Measurements from ENCODE around the gene DLGAP1.

DLGAP1 gene

DNA sequence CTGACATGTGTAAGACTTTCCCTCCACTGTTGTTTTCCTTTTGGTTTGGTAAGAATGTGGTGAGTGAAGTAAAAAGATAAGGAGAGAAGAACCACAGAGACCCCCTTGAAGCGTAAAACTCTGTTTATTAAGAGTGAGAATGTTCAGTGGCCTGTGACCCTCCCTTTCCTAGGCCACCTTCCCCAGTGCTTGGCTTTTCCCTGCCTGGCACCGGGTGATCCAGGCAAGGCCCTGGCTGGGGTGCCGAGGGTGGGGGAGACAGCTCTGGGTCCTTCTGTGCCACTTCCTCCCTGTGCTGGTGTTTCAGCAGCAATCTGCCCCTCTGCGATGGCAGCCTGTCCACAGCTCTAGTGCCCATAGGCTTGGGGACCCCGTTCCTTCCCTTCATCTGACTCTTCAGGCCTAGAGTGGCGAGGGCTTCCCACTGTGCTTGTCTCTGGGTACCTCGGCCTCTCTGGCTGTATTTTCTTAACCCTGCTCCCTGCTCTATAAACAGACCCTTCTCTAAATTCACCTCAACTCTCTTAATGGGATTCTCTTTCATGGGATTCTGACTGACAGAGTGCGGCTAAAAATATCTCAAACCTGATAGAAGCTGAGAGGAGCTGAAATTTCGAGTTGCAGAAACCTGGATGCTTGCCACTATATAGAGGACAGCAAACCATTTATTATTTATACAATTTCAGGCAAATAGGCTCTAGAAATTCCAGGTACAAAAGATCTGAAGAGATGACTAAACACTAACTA lies 461.0 kb downstream of the DLGAP1 start:
- peaks cover 2% of the 10 kb centered on the region for H3K27me3 ChIP-seq (ENCODE audit: insufficient read depth, low read depth, severe bottlenecking)
- TF ChIP-seq, protein P1, sequence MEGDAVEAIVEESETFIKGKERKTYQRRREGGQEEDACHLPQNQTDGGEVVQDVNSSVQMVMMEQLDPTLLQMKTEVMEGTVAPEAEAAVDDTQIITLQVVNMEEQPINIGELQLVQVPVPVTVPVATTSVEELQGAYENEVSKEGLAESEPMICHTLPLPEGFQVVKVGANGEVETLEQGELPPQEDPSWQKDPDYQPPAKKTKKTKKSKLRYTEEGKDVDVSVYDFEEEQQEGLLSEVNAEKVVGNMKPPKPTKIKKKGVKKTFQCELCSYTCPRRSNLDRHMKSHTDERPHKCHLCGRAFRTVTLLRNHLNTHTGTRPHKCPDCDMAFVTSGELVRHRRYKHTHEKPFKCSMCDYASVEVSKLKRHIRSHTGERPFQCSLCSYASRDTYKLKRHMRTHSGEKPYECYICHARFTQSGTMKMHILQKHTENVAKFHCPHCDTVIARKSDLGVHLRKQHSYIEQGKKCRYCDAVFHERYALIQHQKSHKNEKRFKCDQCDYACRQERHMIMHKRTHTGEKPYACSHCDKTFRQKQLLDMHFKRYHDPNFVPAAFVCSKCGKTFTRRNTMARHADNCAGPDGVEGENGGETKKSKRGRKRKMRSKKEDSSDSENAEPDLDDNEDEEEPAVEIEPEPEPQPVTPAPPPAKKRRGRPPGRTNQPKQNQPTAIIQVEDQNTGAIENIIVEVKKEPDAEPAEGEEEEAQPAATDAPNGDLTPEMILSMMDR (IDR thresholded peaks at IDR 0.05; ENCODE audit: low read depth, low read length): no peak
- no peaks in the 10 kb centered on the region for H3K9me3 ChIP-seq (ENCODE audit: severe bottlenecking)
- DNase-seq: no peak
- H3K27ac ChIP-seq: no peak overlapping the region
- no peaks in the 10 kb centered on the region for H3K36me3 ChIP-seq
- no peak overlapping the region for H3K4me3 ChIP-seq (ENCODE audit: low read depth, low read length)

DNA sequence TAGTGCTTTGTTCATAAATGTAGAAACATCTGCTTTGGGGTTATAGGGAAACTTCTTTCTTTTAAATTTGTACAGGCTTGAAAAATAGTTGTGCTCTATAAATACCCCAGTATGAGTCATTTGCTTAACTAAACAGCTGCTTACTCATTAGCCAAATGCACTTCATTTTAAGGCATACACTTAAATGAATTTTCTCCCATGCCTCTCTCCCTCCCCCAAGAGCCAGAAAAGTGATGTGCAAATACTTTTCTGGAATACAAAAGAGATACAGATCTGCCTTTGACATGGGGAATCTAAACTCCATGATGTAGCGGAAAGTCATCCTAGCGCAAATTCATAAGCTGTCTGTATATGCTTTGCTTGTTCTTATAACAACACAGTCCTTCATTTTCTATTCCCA lies 469.4 kb downstream of the DLGAP1 start:
- no peak overlapping the region for H3K27ac ChIP-seq

DNA sequence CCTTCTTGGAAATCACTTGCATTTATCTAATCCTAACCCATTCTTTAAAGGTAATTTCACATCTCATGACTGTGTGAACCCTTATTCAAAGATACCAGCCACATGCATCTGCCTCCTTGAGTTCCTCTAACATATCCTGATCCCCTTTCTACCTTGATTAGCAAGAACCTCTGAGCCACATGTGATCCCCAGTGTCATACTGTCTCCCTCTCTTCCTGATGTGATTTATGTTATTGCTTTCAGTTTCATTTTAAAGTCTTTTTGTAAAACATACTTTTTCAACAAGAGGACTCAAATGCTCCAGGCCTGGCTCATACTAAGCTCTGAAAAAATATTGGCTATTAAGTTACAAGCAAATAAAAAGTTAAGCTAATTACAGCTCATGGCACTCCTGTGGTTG lies 470.1 kb downstream of the DLGAP1 start:
- H3K27ac ChIP-seq: no peak overlapping the region
- no peak overlapping the region for H3K4me3 ChIP-seq (ENCODE audit: low read depth, low read length)
- TF ChIP-seq, protein P1 (IDR thresholded peaks at IDR 0.05; ENCODE audit: low read depth, low read length): no peak
- no peaks in the 10 kb centered on the region for H3K27me3 ChIP-seq (ENCODE audit: insufficient read depth, low read depth, severe bottlenecking)
- no peaks in the 10 kb centered on the region for H3K36me3 ChIP-seq
- no peaks in the 10 kb centered on the region for H3K9me3 ChIP-seq (ENCODE audit: severe bottlenecking)
- no peak for DNase-seq

More for the DNA sequence above, 469.4 kb downstream of the DLGAP1 start:
- H3K27me3 ChIP-seq (ENCODE audit: insufficient read depth, low read depth, severe bottlenecking): no peaks in the 10 kb centered on the region
- no peak overlapping the region for H3K4me3 ChIP-seq (ENCODE audit: low read depth, low read length)
- no peak for DNase-seq
- TF ChIP-seq, protein P1 (IDR thresholded peaks at IDR 0.05; ENCODE audit: low read depth, low read length): no peak
- no peaks in the 10 kb centered on the region for H3K9me3 ChIP-seq (ENCODE audit: severe bottlenecking)
- no peaks in the 10 kb centered on the region for H3K36me3 ChIP-seq

GRCh38 chr18:3984163-3984757 lies 470.8 kb downstream of the DLGAP1 start:
- Histone ChIP-seq H3K27me3 (ENCODE audit: insufficient read depth, low read depth, severe bottlenecking) (no peaks in the 10 kb centered on the region), H3K4me3 (ENCODE audit: low read depth, low read length) (no peak overlapping the region), H3K27ac (no peak overlapping the region), H3K9me3 (ENCODE audit: severe bottlenecking) (no peaks in the 10 kb centered on the region), H3K36me3 (no peaks in the 10 kb centered on the region)
- no peak for DNase-seq
- TF ChIP-seq, protein P1 (IDR thresholded peaks at IDR 0.05; ENCODE audit: low read depth, low read length): no peak

DNA sequence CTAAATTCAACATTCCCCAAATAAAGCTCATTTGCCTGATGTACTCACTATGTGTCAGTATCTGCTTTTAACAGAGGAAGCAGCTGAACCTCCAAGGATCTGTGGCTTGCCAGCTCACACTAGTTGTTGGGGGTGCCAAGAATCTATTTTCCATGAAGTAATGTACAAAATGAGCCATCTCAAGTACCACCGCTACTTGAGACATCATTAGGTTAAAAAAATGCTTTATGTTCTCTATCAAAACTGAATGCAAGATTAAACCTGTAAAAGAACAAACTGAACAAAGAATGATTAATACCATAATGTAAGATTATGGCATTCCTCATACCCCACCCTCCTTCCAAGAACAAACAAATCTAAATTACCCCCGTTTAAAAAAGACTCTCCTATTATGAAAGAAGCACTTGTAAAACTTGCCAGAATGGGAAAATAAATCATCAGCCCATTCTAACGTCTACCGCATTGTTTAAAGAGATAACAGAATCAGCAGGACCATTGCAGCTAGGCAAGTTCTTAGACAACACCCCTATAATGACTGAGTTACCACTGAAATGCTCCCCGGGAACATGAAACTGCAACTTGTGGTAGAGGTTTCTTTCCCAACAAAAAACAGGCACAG lies 471.6 kb downstream of the DLGAP1 start:
- H3K27ac ChIP-seq: no peak overlapping the region
- H3K4me3 ChIP-seq (ENCODE audit: low read depth, low read length): no peak overlapping the region
- H3K27me3 ChIP-seq (ENCODE audit: insufficient read depth, low read depth, severe bottlenecking): no peaks in the 10 kb centered on the region
- no peaks in the 10 kb centered on the region for H3K36me3 ChIP-seq
- peaks cover 2% of the 10 kb centered on the region for H3K9me3 ChIP-seq (ENCODE audit: severe bottlenecking)
- no peak for DNase-seq
- TF ChIP-seq, protein P1 (IDR thresholded peaks at IDR 0.05; ENCODE audit: low read depth, low read length): no peak

All from WERI-Rb-1 (cell line).